Stimulated activated CD4-positive, alpha-beta T cell treated with anti-CD3 and anti-CD28 coated beads, Interleukin-2, amount 100 ng/mL, for 48 hours (primary cell): ENCODE data around the gene AGR3.

ENCODE experiments used
- DNase-seq, 2 donors: peaks; one replicate each; pipeline ENCODE4 v3.0.0-alpha.2; 2020

The AGR3 gene

GRCh38 chr7:16822029-16822428 lies 59.8 kb downstream of the AGR3 start:
- DNase-seq = no peak

- no peak for DNase-seq
Measured at GRCh38 chr7:16818732-16819131, 63.1 kb downstream of the AGR3 start.

- DNase-seq = no peak
Measured at GRCh38 chr7:16817536-16817935, 64.2 kb downstream of the AGR3 start.

GRCh38 chr7:16816824-16817223 lies 65.0 kb downstream of the AGR3 start:
- DNase-seq = no peak

- no peak for DNase-seq
Measured at GRCh38 chr7:16815001-16815400, 66.8 kb downstream of the AGR3 start.

- no peak for DNase-seq
Measured at GRCh38 chr7:16813232-16813616, 68.6 kb downstream of the AGR3 start.

GRCh38 chr7:16812542-16813231 lies 69.1 kb downstream of the AGR3 start:
- no peak for DNase-seq

- DNase-seq = no peak
Measured at GRCh38 chr7:16811551-16811950, 70.2 kb downstream of the AGR3 start.

GRCh38 chr7:16810573-16810972 lies 71.2 kb downstream of the AGR3 start:
- DNase-seq = no peak

- no peak for DNase-seq
Measured at GRCh38 chr7:16810112-16810511, 71.7 kb downstream of the AGR3 start.
